HepG2 (cell line): ENCODE results near the gene GFER. TPM values are rescaled to one million over a fixed set of nuclear protein-coding genes. Genes with fewer than 3 reads are reported as not detected.
A peak's percentile ranks its signal among the peaks of the same experiment; 100 is the strongest.

Source experiments
- ARID5B ChIP-seq: IDR thresholded peaks from 2 replicates; pipeline ENCODE4 v1.4.0; 2020; ENCODE audit warnings: mild to moderate bottlenecking, missing genetic modification reagents
- CAMTA2 ChIP-seq: sonication (generic); formaldehyde crosslinking; IDR thresholded peaks from 2 replicates; pipeline ENCODE4 v1.4.0; 2020; ENCODE audit warnings: mild to moderate bottlenecking, missing genetic modification reagents, borderline replicate concordance
- CC2D1A ChIP-seq: sonication (generic); formaldehyde crosslinking; IDR thresholded peaks from 2 replicates; pipeline ENCODE4 v1.8.1; 2023; ENCODE audit warnings: mild to moderate bottlenecking, missing genetic modification reagents
- CEBPB ChIP-seq: IDR thresholded peaks from 2 replicates; pipeline ENCODE4 v1.6.1; 2011; ENCODE audit warnings: low read depth, low read length, improper control_type of control experiment, borderline replicate concordance
- KLF15 ChIP-seq: sonication (generic); formaldehyde crosslinking; IDR thresholded peaks from 2 replicates; pipeline ENCODE4 v1.8.1; 2023; ENCODE audit warnings: borderline replicate concordance, mild to moderate bottlenecking, inconsistent platforms, missing genetic modification reagents, mixed read lengths
- MIER3 ChIP-seq: IDR thresholded peaks from 2 replicates; pipeline ENCODE4 v1.6.1; 2016; ENCODE audit warnings: missing compliant biosample characterization, borderline replicate concordance
- MTA1 ChIP-seq: sonication (generic); formaldehyde crosslinking; IDR thresholded peaks from 2 replicates; pipeline ENCODE4 v1.4.0; 2020; ENCODE audit warnings: missing genetic modification reagents, mild to moderate bottlenecking, borderline replicate concordance
- NAIF1 ChIP-seq: sonication (generic); formaldehyde crosslinking; IDR thresholded peaks from 2 replicates; pipeline ENCODE4 v1.5.0; 2020; ENCODE audit warnings: mild to moderate bottlenecking, missing genetic modification reagents, borderline replicate concordance
- NCOA2 ChIP-seq: sonication (generic); formaldehyde crosslinking; IDR thresholded peaks from 2 replicates; pipeline ENCODE4 v1.8.0; 2022; ENCODE audit warnings: inconsistent platforms
- NPAS2 ChIP-seq: sonication (generic); formaldehyde crosslinking; IDR thresholded peaks from 2 replicates; pipeline ENCODE4 v1.8.0; 2022; ENCODE audit warnings: mild to moderate bottlenecking, missing genetic modification reagents, borderline replicate concordance
- POLR2AphosphoS2 ChIP-seq: IDR thresholded peaks from 2 replicates; pipeline ENCODE4 v1.6.1; 2011; ENCODE audit warnings: low read depth, low read length, improper control_type of control experiment
- PPARG ChIP-seq: conservative IDR thresholded peaks from 2 replicates; pipeline ENCODE4 v1.6.1; 2016; ENCODE audit warnings: missing biosample characterization, missing genetic modification reagents
- PREB ChIP-seq: sonication (generic); formaldehyde crosslinking; IDR thresholded peaks from 2 replicates; pipeline ENCODE4 v1.4.0; 2020; ENCODE audit warnings: missing genetic modification reagents
- REL ChIP-seq: sonication (generic); formaldehyde crosslinking; conservative IDR thresholded peaks from 2 replicates; pipeline ENCODE4 v1.8.0; 2022; ENCODE audit warnings: mild to moderate bottlenecking, missing genetic modification reagents, moderate library complexity
- RNF2 ChIP-seq: fragments of 450-650 bp; conservative IDR thresholded peaks from 2 replicates; pipeline ENCODE4 v1.6.1; 2016; ENCODE audit warnings: low read depth
- SNAI1 ChIP-seq: sonication (generic); formaldehyde crosslinking; IDR thresholded peaks from 2 replicates; pipeline ENCODE4 v1.5.0; 2020; ENCODE audit warnings: mild to moderate bottlenecking, missing genetic modification reagents, borderline replicate concordance
- SP1 ChIP-seq, 2 experiments: fragments of 450-650 bp in 1 of 2; sonication (generic) in 1 of 2; formaldehyde crosslinking in 1 of 2; IDR thresholded peaks; 2 replicates each; pipeline versions ENCODE4 v1.4.0 to v1.6.1; 2016 to 2020; ENCODE audit warnings: missing genetic modification reagents in 1 of 2
- TCF7 ChIP-seq: sonication (generic); IDR thresholded peaks from 2 replicates; pipeline ENCODE4 v1.6.1; 2016; ENCODE audit warnings: antibody characterized with exemption, low read depth
- ZBTB26 ChIP-seq: IDR thresholded peaks from 2 replicates; pipeline ENCODE4 v1.6.1; 2016; ENCODE audit warnings: missing compliant biosample characterization, missing genetic modification reagents, borderline replicate concordance
- ZFX ChIP-seq: sonication (generic); formaldehyde crosslinking; IDR thresholded peaks from 2 replicates; pipeline ENCODE4 v1.4.0; 2020; ENCODE audit warnings: mild to moderate bottlenecking, low read depth, missing genetic modification reagents, moderate library complexity
- ZNF12 ChIP-seq: sonication (generic); formaldehyde crosslinking; IDR thresholded peaks from 2 replicates; pipeline ENCODE4 v1.5.0; 2020; ENCODE audit warnings: missing genetic modification reagents
- ZNF264 ChIP-seq: sonication (generic); formaldehyde crosslinking; IDR thresholded peaks from 2 replicates; pipeline ENCODE4 v1.4.0; 2020; ENCODE audit warnings: missing genetic modification reagents
- ZSCAN21 ChIP-seq: sonication (generic); formaldehyde crosslinking; IDR thresholded peaks from 2 replicates; pipeline ENCODE4 v1.8.0; 2022; ENCODE audit warnings: mild to moderate bottlenecking, missing genetic modification reagents, moderate library complexity, borderline replicate concordance
- polyA plus RNA-seq, 8 experiments: library from polyadenylated mRNA; depleted of rRNA in 3 of 8; stranded (reverse) in 7 of 8; unstranded in 1 of 8; fragments of >200 nt; fragmentation: Illumina TruSeq in 4 of 8; extraction: Trizol in 4 of 8; gene quantifications; 2 replicates each; pipeline versions ENCODE4 v1.2.1 to v1.2.3, GENCODE V29; 2011 to 2016; ENCODE audit warnings: low read depth in 4 of 8, missing spikeins in 1 of 8, mixed read lengths in 1 of 8; ENCODE audit not compliant: insufficient read depth in 1 of 8
- total RNA-seq, 5 experiments: library from RNA; depleted of rRNA; stranded (reverse); fragments of >200 nt; fragmentation: Illumina TruSeq; extraction: Trizol; gene quantifications; 2 replicates each; pipeline ENCODE4 v1.2.3, GENCODE V29; 2016; ENCODE audit warnings: low read depth in 1 of 5

The GFER gene
- total and polyA plus RNA-seq, 2 of the 13 experiments (the other 11 are each of a cell fraction or from before 2014, with no cell fraction given), result 28.6 to 71.7 TPM

GRCh38 chr16:2015117-2015946, 31.3 kb downstream of the GFER start (continued):
- TF ChIP-seq REL (no peak), ARID5B (CRISPR knock-in tag) (0 out of 2 replicates have a peak, but pooled peaks have one; percentile 11), ZNF264 (no peak), ZSCAN21 (no peak), SNAI1 (no peak), PPARG (CRISPR knock-in tag) (0 out of 2 replicates have a peak, but pooled peaks have one; percentile 43), ZNF12 (CRISPR knock-in tag) (0 out of 2 replicates have a peak, but pooled peaks have one; percentile 37), CAMTA2 (CRISPR knock-in tag) (no peak), NCOA2 (CRISPR knock-in tag) (0 out of 2 replicates have a peak, but pooled peaks have one; percentile 19), MIER3 (CRISPR knock-in tag) (no peak), CEBPB (peak; percentile 83), CC2D1A (CRISPR knock-in tag) (no peak), ZFX (CRISPR knock-in tag) (peak; percentile 30), PREB (no peak), RNF2 (no peak), NAIF1 (CRISPR knock-in tag) (no peak), KLF15 (CRISPR knock-in tag) (no peak), TCF7 (no peak), MTA1 (CRISPR knock-in tag) (peak; percentile 15; the same call in 1 of the 2 replicates), NPAS2 (CRISPR knock-in tag) (no peak), SP1 (IDR thresholded peaks at IDR 0.05) (no peak), SP1 (CRISPR knock-in tag; IDR thresholded peaks at IDR 0.05) (no peak), POLR2AphosphoS2 (no peak), ZBTB26 (CRISPR knock-in tag) (no peak)
